Trophoblast cell (in vitro differentiated cells and primary cell): Measurements from ENCODE around the gene NAIF1.

Experiments
- DNase-seq, 2 donors: peaks; one replicate each; pipeline ENCODE4 v3.0.0-alpha.2; 2016
- H2AFZ ChIP-seq: 2 replicates; pipeline ENCODE4 v1.6.1; 2013; ENCODE audit warnings: low read length, moderate library complexity, mild to moderate bottlenecking; ENCODE audit not compliant: insufficient read depth, poor library complexity
- H2AK5ac ChIP-seq: 2 replicates; pipeline ENCODE4 v1.6.1; 2013; ENCODE audit warnings: mild to moderate bottlenecking, low read length
- H2BK120ac ChIP-seq: 2 replicates; pipeline ENCODE4 v1.6.1; 2013; ENCODE audit warnings: low read length, mild to moderate bottlenecking, moderate library complexity; ENCODE audit not compliant: insufficient read depth, poor library complexity
- H2BK12ac ChIP-seq: 2 replicates; pipeline ENCODE4 v1.6.1; 2013; ENCODE audit warnings: mild to moderate bottlenecking, low read length, moderate library complexity
- H2BK5ac ChIP-seq: 2 replicates; pipeline ENCODE4 v1.6.1; 2013; ENCODE audit warnings: low read length, low read depth, moderate library complexity, mild to moderate bottlenecking; ENCODE audit not compliant: poor library complexity
- H3K14ac ChIP-seq: 2 replicates; pipeline ENCODE4 v1.6.1; 2013; ENCODE audit warnings: mild to moderate bottlenecking, low read length
- H3K18ac ChIP-seq: 2 replicates; pipeline ENCODE4 v1.6.1; 2013; ENCODE audit warnings: mild to moderate bottlenecking, low read length
- H3K23ac ChIP-seq: 2 replicates; pipeline ENCODE4 v1.6.1; 2013; ENCODE audit warnings: low read length
- H3K27ac ChIP-seq: 2 replicates; pipeline ENCODE4 v1.5.1; 2013; ENCODE audit warnings: low read depth, mild to moderate bottlenecking, inconsistent platforms, low read length, moderate library complexity
- H3K27me3 ChIP-seq: 2 replicates; pipeline ENCODE4 v1.6.1; 2013; ENCODE audit warnings: inconsistent platforms, mild to moderate bottlenecking, low read length, moderate library complexity; ENCODE audit not compliant: insufficient read depth
- H3K36me3 ChIP-seq, 2 experiments: 1 replicate in 1 of 2; 2 replicates in 1 of 2; pipeline ENCODE4 v1.6.1; 2013; ENCODE audit warnings: low read length in 2 of 2, mild to moderate bottlenecking in 2 of 2, moderate library complexity in 1 of 2; ENCODE audit not compliant: insufficient read depth in 2 of 2, control insufficient read depth in 1 of 2
- H3K4ac ChIP-seq: 2 replicates; pipeline ENCODE4 v1.6.1; 2013; ENCODE audit warnings: low read depth, mild to moderate bottlenecking, low read length, moderate library complexity
- H3K4me1 ChIP-seq, 2 experiments: 1 replicate in 1 of 2; 2 replicates in 1 of 2; pipeline ENCODE4 v1.6.1; 2013; ENCODE audit warnings: low read length in 2 of 2, mild to moderate bottlenecking in 2 of 2, moderate library complexity in 1 of 2; ENCODE audit not compliant: insufficient read depth in 2 of 2, control insufficient read depth in 1 of 2
- H3K4me2 ChIP-seq: 2 replicates; pipeline ENCODE4 v1.6.1; 2013; ENCODE audit warnings: inconsistent platforms, mild to moderate bottlenecking, low read length, moderate library complexity
- H3K4me3 ChIP-seq: 2 replicates; pipeline ENCODE4 v1.5.1; 2013; ENCODE audit warnings: mild to moderate bottlenecking, low read depth, low read length, inconsistent platforms
- H3K79me1 ChIP-seq: one replicate; pipeline ENCODE4 v1.6.1; 2013; ENCODE audit warnings: low read length
- H3K79me2 ChIP-seq: 2 replicates; pipeline ENCODE4 v1.6.1; 2013; ENCODE audit warnings: low read length, mild to moderate bottlenecking; ENCODE audit not compliant: control insufficient read depth, insufficient read depth, poor library complexity
- H3K9ac ChIP-seq: 2 replicates; pipeline ENCODE4 v1.6.1; 2013; ENCODE audit warnings: mild to moderate bottlenecking, low read length
- H3K9me3 ChIP-seq: 2 replicates; pipeline ENCODE4 v1.6.1; 2013; ENCODE audit warnings: low read depth, mild to moderate bottlenecking, control low read depth, inconsistent platforms, low read length; ENCODE audit not compliant: insufficient read depth
- H4K12ac ChIP-seq: 2 replicates; pipeline ENCODE4 v1.6.1; 2013; ENCODE audit warnings: low read depth, mild to moderate bottlenecking, low read length, moderate library complexity
- H4K8ac ChIP-seq: 2 replicates; pipeline ENCODE4 v1.6.1; 2013; ENCODE audit warnings: low read depth, mild to moderate bottlenecking, low read length, moderate library complexity
- H4K91ac ChIP-seq: one replicate; pipeline ENCODE4 v1.6.1; 2013; ENCODE audit warnings: low read depth, mild to moderate bottlenecking, low read length, moderate library complexity
- WGBS: extraction: QIAGEN DNeasy Blood & Tissue Kit; methylation state at CpG from one replicate; pipeline ENCODE4 v1.1.7; 2013; ENCODE audit warnings: missing lambda C conversion rate; ENCODE audit not compliant: insufficient read length, insufficient coverage; ENCODE audit errors: extremely low coverage; 5-methylcytosine and 5-hydroxymethylcytosine counted together

NAIF1 gene

GRCh38 chr9:128056887-128057723 lies 10.0 kb downstream of the NAIF1 start:
- Histone ChIP-seq H2AK5ac (peak overlapping the region; percentile 76), H2AFZ (no peak overlapping the region), H3K27me3 (no peaks in the 10 kb centered on the region), H4K8ac (peak overlapping the region; percentile 16), H3K79me2 (no peaks in the 10 kb centered on the region), H3K4me3 (no peak overlapping the region), H3K27ac (no peak overlapping the region), H4K12ac (no peak overlapping the region), H3K4me1 (peaks cover under 1 to 4% of the 10 kb centered on the region in 2 experiments), H3K36me3 (peaks cover 0 to 5% of the 10 kb centered on the region in 2 experiments), H3K9ac (no peak overlapping the region), H4K91ac (peak overlapping the region; percentile 42), H3K18ac (no peak overlapping the region), H2BK5ac (no peak overlapping the region), H3K79me1 (peaks cover 9% of the 10 kb centered on the region), H3K4me2 (no peak overlapping the region), H2BK120ac (peak overlapping the region; percentile 33), H3K9me3 (no peaks in the 10 kb centered on the region), H3K14ac (peak overlapping the region; percentile 70), H3K4ac (no peak overlapping the region), H3K23ac (no peak overlapping the region), H2BK12ac (peak overlapping the region; percentile 89)
- peak in 1 of 2 donors; percentile 15 for DNase-seq
- no CpG with 5 or more reads among the region's 14 CpGs for WGBS

- no peak overlapping the region for H3K9ac ChIP-seq
- no peaks in the 10 kb centered on the region for H3K27me3 ChIP-seq
- no peak overlapping the region for H2BK12ac ChIP-seq
- WGBS: no CpG with 5 or more reads among the region's 3 CpGs
- H2BK120ac ChIP-seq: no peak overlapping the region
- no peaks in the 10 kb centered on the region for H3K79me2 ChIP-seq
- H3K4me1 ChIP-seq: peaks cover 6 to 10% of the 10 kb centered on the region in 2 experiments
- H3K14ac ChIP-seq: no peak overlapping the region
- H4K8ac ChIP-seq: no peak overlapping the region
- DNase-seq: no peak
- H2AFZ ChIP-seq: no peak overlapping the region
- H3K18ac ChIP-seq: no peak overlapping the region
- H4K12ac ChIP-seq: no peak overlapping the region
- H2AK5ac ChIP-seq: no peak overlapping the region
- H3K4ac ChIP-seq: no peak overlapping the region
- H3K9me3 ChIP-seq: no peaks in the 10 kb centered on the region
- H4K91ac ChIP-seq: no peak overlapping the region
- H3K27ac ChIP-seq: no peak overlapping the region
- H3K79me1 ChIP-seq: peaks cover 14% of the 10 kb centered on the region
- no peak overlapping the region for H2BK5ac ChIP-seq
- no peak overlapping the region for H3K23ac ChIP-seq
- no peak overlapping the region for H3K4me2 ChIP-seq
- H3K36me3 ChIP-seq: no peaks in the 10 kb centered on the region
- no peak overlapping the region for H3K4me3 ChIP-seq
Measured at GRCh38 chr9:128056086-128056485, 11.0 kb downstream of the NAIF1 start.

GRCh38 chr9:128055344-128056040 lies 11.6 kb downstream of the NAIF1 start:
- H3K79me1 ChIP-seq: peaks cover 14% of the 10 kb centered on the region
- H3K4ac ChIP-seq: no peak overlapping the region
- DNase-seq: no peak
- no peaks in the 10 kb centered on the region for H3K36me3 ChIP-seq
- H3K27ac ChIP-seq: no peak overlapping the region
- no peaks in the 10 kb centered on the region for H3K27me3 ChIP-seq
- no peak overlapping the region for H4K91ac ChIP-seq
- H3K4me2 ChIP-seq: no peak overlapping the region
- H2BK5ac ChIP-seq: no peak overlapping the region
- H2BK120ac ChIP-seq: no peak overlapping the region
- no peak overlapping the region for H2AK5ac ChIP-seq
- H4K8ac ChIP-seq: no peak overlapping the region
- peaks cover 10 to 13% of the 10 kb centered on the region in 2 experiments for H3K4me1 ChIP-seq
- WGBS: no CpG with 5 or more reads among the region's 7 CpGs
- no peak overlapping the region for H3K23ac ChIP-seq
- H3K4me3 ChIP-seq: no peak overlapping the region
- peak overlapping the region; percentile 4 for H3K14ac ChIP-seq
- H2BK12ac ChIP-seq: no peak overlapping the region
- H3K9me3 ChIP-seq: no peaks in the 10 kb centered on the region
- H3K79me2 ChIP-seq: no peaks in the 10 kb centered on the region
- H3K9ac ChIP-seq: no peak overlapping the region
- no peak overlapping the region for H3K18ac ChIP-seq
- no peak overlapping the region for H2AFZ ChIP-seq
- H4K12ac ChIP-seq: no peak overlapping the region

GRCh38 chr9:128054087-128054486 lies 13.0 kb downstream of the NAIF1 start:
- no peak overlapping the region for H3K9ac ChIP-seq
- no peaks in the 10 kb centered on the region for H3K9me3 ChIP-seq
- no peak overlapping the region for H3K27ac ChIP-seq
- H4K12ac ChIP-seq: no peak overlapping the region
- no peak overlapping the region for H2BK5ac ChIP-seq
- peaks cover 14% of the 10 kb centered on the region for H3K79me1 ChIP-seq
- no peak overlapping the region for H2AFZ ChIP-seq
- H3K27me3 ChIP-seq: no peaks in the 10 kb centered on the region
- no peak overlapping the region for H3K18ac ChIP-seq
- no peak overlapping the region for H3K23ac ChIP-seq
- peaks cover 10 to 13% of the 10 kb centered on the region in 2 experiments for H3K4me1 ChIP-seq
- H3K4me3 ChIP-seq: no peak overlapping the region
- no peak overlapping the region for H3K4me2 ChIP-seq
- no peak overlapping the region for H4K8ac ChIP-seq
- no peak for DNase-seq
- H2BK12ac ChIP-seq: peak overlapping the region; percentile 63
- H3K79me2 ChIP-seq: no peaks in the 10 kb centered on the region
- no peak overlapping the region for H4K91ac ChIP-seq
- WGBS: no CpG with 5 or more reads among the region's 3 CpGs
- no peak overlapping the region for H3K14ac ChIP-seq
- no peak overlapping the region for H2BK120ac ChIP-seq
- H3K4ac ChIP-seq: no peak overlapping the region
- no peaks in the 10 kb centered on the region for H3K36me3 ChIP-seq
- peak overlapping the region; percentile 56 for H2AK5ac ChIP-seq
